GM06990 (cell line): ENCODE data around the gene USP13.

Experiments used
- DNase-seq: peaks from one replicate; pipeline ENCODE4 v3.0.0-alpha.2; 2011; ENCODE audit not compliant: insufficient read length; ENCODE audit errors: extremely low read depth
- H3K27me3 ChIP-seq: replicated peaks from 2 replicates; pipeline ENCODE4 v1.6.0; 2011; ENCODE audit warnings: low read length; ENCODE audit not compliant: control insufficient read depth, insufficient read depth
- H3K36me3 ChIP-seq: 2 replicates; pipeline ENCODE4 v1.5.1; 2011; ENCODE audit warnings: low read length; ENCODE audit not compliant: control insufficient read depth, insufficient read depth
- H3K4me3 ChIP-seq: replicated peaks from 2 replicates; pipeline ENCODE4 v1.5.1; 2011; ENCODE audit warnings: low read depth, mild to moderate bottlenecking, control low read depth, low read length
- TF ChIP-seq, protein P1 (sequence below): IDR thresholded peaks from 2 replicates; pipeline ENCODE4 v1.5.1; 2011; ENCODE audit warnings: low read length, control low read depth, mild to moderate bottlenecking, inconsistent platforms; ENCODE audit not compliant: insufficient read depth, poor library complexity, severe bottlenecking

The USP13 gene

DNA sequence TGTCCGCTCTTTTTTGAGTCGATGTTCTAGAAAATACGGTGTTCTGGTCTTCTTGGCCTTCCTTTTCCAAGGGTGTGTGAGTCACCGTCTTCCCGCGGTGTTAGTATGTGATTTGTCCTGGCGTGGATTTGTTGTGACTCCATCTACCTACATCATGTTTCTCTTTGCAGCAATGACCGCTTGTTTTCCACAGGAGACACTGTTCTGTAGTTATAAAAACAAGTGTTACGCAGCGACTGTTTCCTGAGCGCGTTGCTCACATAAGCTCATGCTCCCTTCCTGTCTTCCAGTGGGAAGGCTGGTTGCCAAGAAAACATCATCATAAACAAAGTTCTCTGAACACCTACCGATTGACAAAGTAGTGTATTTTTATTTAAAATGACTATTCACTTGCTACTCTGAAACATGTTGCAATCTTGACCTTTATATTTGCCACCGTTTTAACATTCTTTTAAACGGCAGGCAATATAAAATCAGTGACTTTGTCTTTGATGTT is 19.0 kb downstream of the USP13 start:
- no peak overlapping the region for H3K4me3 ChIP-seq
- TF ChIP-seq, protein P1, sequence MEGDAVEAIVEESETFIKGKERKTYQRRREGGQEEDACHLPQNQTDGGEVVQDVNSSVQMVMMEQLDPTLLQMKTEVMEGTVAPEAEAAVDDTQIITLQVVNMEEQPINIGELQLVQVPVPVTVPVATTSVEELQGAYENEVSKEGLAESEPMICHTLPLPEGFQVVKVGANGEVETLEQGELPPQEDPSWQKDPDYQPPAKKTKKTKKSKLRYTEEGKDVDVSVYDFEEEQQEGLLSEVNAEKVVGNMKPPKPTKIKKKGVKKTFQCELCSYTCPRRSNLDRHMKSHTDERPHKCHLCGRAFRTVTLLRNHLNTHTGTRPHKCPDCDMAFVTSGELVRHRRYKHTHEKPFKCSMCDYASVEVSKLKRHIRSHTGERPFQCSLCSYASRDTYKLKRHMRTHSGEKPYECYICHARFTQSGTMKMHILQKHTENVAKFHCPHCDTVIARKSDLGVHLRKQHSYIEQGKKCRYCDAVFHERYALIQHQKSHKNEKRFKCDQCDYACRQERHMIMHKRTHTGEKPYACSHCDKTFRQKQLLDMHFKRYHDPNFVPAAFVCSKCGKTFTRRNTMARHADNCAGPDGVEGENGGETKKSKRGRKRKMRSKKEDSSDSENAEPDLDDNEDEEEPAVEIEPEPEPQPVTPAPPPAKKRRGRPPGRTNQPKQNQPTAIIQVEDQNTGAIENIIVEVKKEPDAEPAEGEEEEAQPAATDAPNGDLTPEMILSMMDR: no peak
- H3K27me3 ChIP-seq: no peaks in the 10 kb centered on the region
- no peaks in the 10 kb centered on the region for H3K36me3 ChIP-seq
- no peak for DNase-seq

DNA sequence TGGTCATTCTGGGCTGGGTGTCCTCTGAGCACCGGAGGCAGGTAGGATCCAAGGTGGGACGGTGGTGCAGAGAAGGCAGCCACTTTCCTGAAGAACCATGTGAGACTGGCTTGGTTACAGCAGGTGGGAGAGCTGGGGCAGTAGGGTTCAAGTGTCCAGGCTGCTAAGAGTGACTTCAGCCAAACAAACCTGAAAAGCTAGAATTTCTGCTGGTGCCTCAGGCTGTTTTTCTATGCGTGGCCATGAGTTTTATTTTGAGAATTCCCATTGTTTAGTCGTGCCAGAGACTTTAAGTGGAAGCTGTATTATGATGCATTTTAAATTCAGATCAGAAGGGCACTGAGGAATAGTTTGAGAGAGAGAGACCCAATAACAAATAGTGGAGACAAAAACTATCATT is 20.1 kb downstream of the USP13 start:
- H3K4me3 ChIP-seq: no peak overlapping the region
- TF ChIP-seq, protein P1: no peak
- DNase-seq: no peak
- no peaks in the 10 kb centered on the region for H3K36me3 ChIP-seq
- H3K27me3 ChIP-seq: no peaks in the 10 kb centered on the region

DNA sequence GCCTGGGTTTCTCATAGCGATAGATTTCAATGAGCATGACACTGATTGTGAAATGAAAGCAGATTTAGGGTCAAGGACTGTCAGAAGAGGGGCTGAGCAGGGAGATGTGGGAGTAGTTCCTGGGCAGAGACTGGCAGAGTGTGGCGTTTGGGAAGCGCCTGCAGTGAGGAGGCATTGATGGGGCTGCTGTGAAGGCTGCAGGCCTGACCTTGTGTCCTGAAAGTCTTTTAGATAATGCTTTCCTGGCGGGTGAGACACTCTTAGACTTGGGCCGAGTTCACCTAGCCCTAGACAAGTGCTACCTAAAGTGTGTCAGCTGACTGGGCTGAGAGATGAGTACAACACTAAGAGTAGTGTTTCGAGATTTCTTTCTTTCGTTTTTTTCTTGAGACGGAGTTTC is 20.7 kb downstream of the USP13 start:
- no peak overlapping the region for H3K4me3 ChIP-seq
- TF ChIP-seq, protein P1: no peak
- DNase-seq: no peak
- no peaks in the 10 kb centered on the region for H3K27me3 ChIP-seq
- no peaks in the 10 kb centered on the region for H3K36me3 ChIP-seq

DNA sequence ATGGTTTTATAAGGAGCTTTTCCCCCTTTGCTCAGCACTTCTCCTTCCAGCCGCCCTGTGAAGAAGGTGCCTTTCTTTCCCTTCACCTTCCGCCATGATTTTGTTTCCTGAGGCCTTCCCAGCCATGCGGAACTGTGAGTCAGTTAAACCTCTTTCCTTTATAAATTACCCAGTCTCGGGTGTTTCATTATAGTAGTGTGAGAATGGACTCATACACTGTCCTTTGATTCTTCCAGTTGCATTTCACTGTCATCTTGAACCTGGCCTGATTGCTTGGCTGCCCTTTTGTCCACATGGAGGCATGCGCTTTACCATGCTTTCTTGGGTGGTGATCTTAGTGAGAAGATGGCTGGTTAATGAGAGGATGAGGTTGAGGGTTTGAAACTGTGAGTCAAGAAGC is 23.2 kb downstream of the USP13 start:
- TF ChIP-seq, protein P1: no peak
- H3K27me3 ChIP-seq: no peaks in the 10 kb centered on the region
- no peak overlapping the region for H3K4me3 ChIP-seq
- H3K36me3 ChIP-seq: no peaks in the 10 kb centered on the region
- DNase-seq: no peak

DNA sequence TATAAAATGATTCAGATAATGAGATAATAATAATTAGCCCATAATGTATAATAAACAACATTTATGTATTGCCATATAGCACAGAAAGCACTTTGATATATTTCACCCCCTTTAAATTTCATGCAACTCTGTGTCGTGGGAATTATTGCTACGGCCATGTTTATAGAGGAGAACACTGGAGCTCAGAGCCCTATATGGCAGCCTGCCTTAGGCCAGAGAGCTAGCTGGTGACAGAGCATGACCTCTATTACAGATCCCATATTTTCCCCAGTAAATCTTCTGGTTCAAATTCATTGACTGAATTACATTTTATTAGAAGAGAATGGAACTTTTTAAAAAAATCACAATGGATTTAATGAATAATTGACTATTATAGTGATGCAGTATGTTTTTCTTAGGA is 25.0 kb downstream of the USP13 start:
- TF ChIP-seq, protein P1: no peak

More for the DNA sequence above, 25.0 kb downstream of the USP13 start:
- Histone ChIP-seq H3K27me3 (no peaks in the 10 kb centered on the region), H3K4me3 (no peak overlapping the region), H3K36me3 (no peaks in the 10 kb centered on the region)
- no peak for DNase-seq
